CD4-positive, alpha-beta T cell (primary cell): ENCODE results near the gene HIVEP1. TPM values are rescaled to one million over a fixed set of nuclear protein-coding genes. Genes with fewer than 3 reads are reported as not detected.
"Not testable (repeated sequence)": the region's sequence is repeated elsewhere in the genome, so short reads cannot be mapped to it uniquely, and the experiment has no call there.

Experiments used
- ATAC-seq: fragments of 200-7000 bp; cut with Tn5 transposase; one replicate; pipeline ENCODE4 v1.10.0; 2022; ENCODE audit warnings: mild to moderate bottlenecking; ENCODE audit not compliant: poor library complexity
- CTCF ChIA-PET: fragments of 350-600 bp; sonication (Branson Sonifier 250); formaldehyde crosslinking; loops from one replicate; lab custom pipeline; 2021; ENCODE audit warnings: antibody characterized with exemption, inconsistent platforms; lab: Charles Lee
- POLR2A ChIA-PET: fragments of 350-600 bp; sonication (Branson Sonifier 250); formaldehyde crosslinking; loops from one replicate; lab custom pipeline; 2021; ENCODE audit warnings: antibody characterized with exemption, inconsistent platforms; lab: Charles Lee
- DNase-seq, 14 experiments: peaks; one replicate each; pipeline ENCODE4 v3.0.0-alpha.2; 2013 to 2020; ENCODE audit warnings: mixed read lengths in 2 of 14
- H3K27ac ChIP-seq, 2 donors: one replicate each; pipeline versions ENCODE4 v1.5.1 to v1.7.0; 2013; ENCODE audit warnings: low read length in 2 of 2, low read depth in 1 of 2, mild to moderate bottlenecking in 1 of 2
- H3K27me3 ChIP-seq, 2 experiments: 1 replicate in 1 of 2; 2 replicates in 1 of 2; pipeline versions ENCODE4 v1.6.1 to v1.7.0; 2013; ENCODE audit warnings: low read length in 2 of 2, control low read depth in 1 of 2, mild to moderate bottlenecking in 1 of 2, moderate library complexity in 1 of 2; ENCODE audit not compliant: insufficient read depth in 2 of 2, control insufficient read depth in 1 of 2
- H3K36me3 ChIP-seq: one replicate; pipeline ENCODE4 v1.6.1; 2013; ENCODE audit warnings: low read length, control low read depth; ENCODE audit not compliant: insufficient read depth
- H3K4me1 ChIP-seq: one replicate; pipeline ENCODE4 v1.6.1; 2013; ENCODE audit warnings: low read length, control low read depth; ENCODE audit not compliant: insufficient read depth
- H3K4me3 ChIP-seq: one replicate; pipeline ENCODE4 v1.5.1; 2013; ENCODE audit warnings: mild to moderate bottlenecking, low read length, moderate library complexity
- H3K9me3 ChIP-seq, 2 experiments: 1 replicate in 1 of 2; 2 replicates in 1 of 2; pipeline versions ENCODE4 v1.6.1 to v1.7.0; 2013; ENCODE audit warnings: low read length in 2 of 2, mild to moderate bottlenecking in 2 of 2, control low read depth in 1 of 2, moderate library complexity in 1 of 2; ENCODE audit not compliant: control insufficient read depth in 1 of 2, insufficient read depth in 1 of 2
- H3K27ac Mint-ChIP-seq: one replicate; pipeline ENCODE4 v1.8.0; 2020; ENCODE audit warnings: mixed read lengths
- H3K27me3 Mint-ChIP-seq: one replicate; pipeline ENCODE4 v1.8.0; 2021; ENCODE audit warnings: mixed read lengths
- H3K36me3 Mint-ChIP-seq: one replicate; pipeline ENCODE4 v1.8.0; 2021; ENCODE audit warnings: low read depth, mixed read lengths
- H3K4me1 Mint-ChIP-seq: one replicate; pipeline ENCODE4 v1.8.0; 2021; ENCODE audit warnings: low read depth, mixed read lengths
- H3K4me3 Mint-ChIP-seq: one replicate; pipeline ENCODE4 v1.8.0; 2020; ENCODE audit warnings: mild to moderate bottlenecking, mixed read lengths
- H3K9me3 Mint-ChIP-seq: one replicate; pipeline ENCODE4 v1.8.0; 2020; ENCODE audit warnings: mixed read lengths
- intact Hi-C, 2 experiments: fragments of 100-400 bp; cut with DNase I in 1 of 2; cut with micrococcal nuclease in 1 of 2; formaldehyde crosslinking; loops; one replicate each; pipeline versions ENCODE4 v1.15.1 to v1.9.0; 2023 to 2025; cut with DNase I, micrococcal nuclease
- total RNA-seq, 174 experiments: library from RNA in 2 of 174; stranded (reverse) in 2 of 174; gene quantifications; one replicate each; pipeline ENCODE4 v1.2.3 and lab custom pipeline; 2021 to 2026
- TF ChIP-seq, protein P1 (sequence below): fragments of 200-600 bp; IDR thresholded peaks from one replicate; pipeline ENCODE4 v1.8.0; 2022; ENCODE audit warnings: antibody characterized with exemption, mild to moderate bottlenecking

The HIVEP1 gene
- total RNA-seq, 2 experiments from 2014 or later: 76.3 to 78.8 TPM

DNA sequence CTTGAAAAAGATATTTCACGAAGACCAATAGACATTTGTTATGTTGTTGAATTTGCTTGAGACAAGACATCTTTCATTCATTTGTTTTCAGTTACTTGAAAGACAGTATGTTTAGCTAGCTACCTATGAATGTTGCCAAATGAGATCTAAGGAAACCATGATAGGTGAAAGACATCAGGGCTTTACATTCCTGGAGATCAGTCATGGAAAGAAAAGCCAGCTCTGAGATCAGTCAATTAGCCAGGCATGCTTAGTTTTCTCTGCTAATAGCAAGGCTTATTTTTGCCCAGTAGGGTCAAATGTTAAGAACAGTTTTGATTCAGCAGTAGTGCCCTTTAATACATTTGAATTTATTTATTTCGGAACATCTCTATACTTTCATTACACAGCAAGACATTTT, 161.5 kb downstream of the HIVEP1 start:
- no peaks in the 10 kb centered on the region for H3K27me3 Mint-ChIP-seq
- no peak overlapping the region for H3K27ac ChIP-seq
- H3K27me3 ChIP-seq: no peaks in the 10 kb centered on the region
- TF ChIP-seq, protein P1, sequence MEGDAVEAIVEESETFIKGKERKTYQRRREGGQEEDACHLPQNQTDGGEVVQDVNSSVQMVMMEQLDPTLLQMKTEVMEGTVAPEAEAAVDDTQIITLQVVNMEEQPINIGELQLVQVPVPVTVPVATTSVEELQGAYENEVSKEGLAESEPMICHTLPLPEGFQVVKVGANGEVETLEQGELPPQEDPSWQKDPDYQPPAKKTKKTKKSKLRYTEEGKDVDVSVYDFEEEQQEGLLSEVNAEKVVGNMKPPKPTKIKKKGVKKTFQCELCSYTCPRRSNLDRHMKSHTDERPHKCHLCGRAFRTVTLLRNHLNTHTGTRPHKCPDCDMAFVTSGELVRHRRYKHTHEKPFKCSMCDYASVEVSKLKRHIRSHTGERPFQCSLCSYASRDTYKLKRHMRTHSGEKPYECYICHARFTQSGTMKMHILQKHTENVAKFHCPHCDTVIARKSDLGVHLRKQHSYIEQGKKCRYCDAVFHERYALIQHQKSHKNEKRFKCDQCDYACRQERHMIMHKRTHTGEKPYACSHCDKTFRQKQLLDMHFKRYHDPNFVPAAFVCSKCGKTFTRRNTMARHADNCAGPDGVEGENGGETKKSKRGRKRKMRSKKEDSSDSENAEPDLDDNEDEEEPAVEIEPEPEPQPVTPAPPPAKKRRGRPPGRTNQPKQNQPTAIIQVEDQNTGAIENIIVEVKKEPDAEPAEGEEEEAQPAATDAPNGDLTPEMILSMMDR: no peak
- H3K36me3 Mint-ChIP-seq: no peaks in the 10 kb centered on the region
- peaks cover 1% of the 10 kb centered on the region for H3K9me3 Mint-ChIP-seq
- ChIA-PET POLR2A (no interaction called here), CTCF (no interaction called here)
- no peak overlapping the region for H3K4me3 ChIP-seq
- peaks cover 6% of the 10 kb centered on the region for H3K4me1 Mint-ChIP-seq
- DNase-seq (no peak), ATAC-seq (no peak)
- no peak overlapping the region for H3K27ac Mint-ChIP-seq
- peaks cover 4% of the 10 kb centered on the region for H3K4me1 ChIP-seq
- H3K36me3 ChIP-seq: no peaks in the 10 kb centered on the region
- intact Hi-C loops: no loop called here
- no peak overlapping the region for H3K4me3 Mint-ChIP-seq
- H3K9me3 ChIP-seq: no peaks in the 10 kb centered on the region

DNA sequence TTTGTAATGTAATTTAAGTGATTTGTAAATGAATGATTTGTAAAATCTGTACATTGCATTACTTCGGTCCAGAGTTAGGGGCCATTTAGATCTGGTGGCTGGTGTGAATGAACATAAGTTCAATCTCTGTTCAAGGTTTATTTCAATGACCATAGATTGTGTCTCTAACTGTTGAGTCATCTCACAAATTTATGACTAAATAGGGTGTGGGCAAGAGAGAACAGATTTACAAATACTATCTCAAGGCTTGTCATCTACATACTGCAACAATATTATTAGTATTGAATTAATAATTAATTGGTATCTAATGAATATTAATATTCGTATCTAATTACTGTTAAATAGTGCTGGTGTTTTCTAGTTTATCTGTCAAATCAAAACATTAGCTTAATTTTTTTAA, 162.8 kb downstream of the HIVEP1 start:
- Histone ChIP-seq H3K9me3 (no peaks in the 10 kb centered on the region), H3K4me1 (no peaks in the 10 kb centered on the region), H3K27ac (no peak overlapping the region), H3K4me3 (no peak overlapping the region), H3K36me3 (no peaks in the 10 kb centered on the region), H3K27me3 (no peaks in the 10 kb centered on the region)
- CTCF ChIA-PET: no interaction called here
- intact Hi-C loops: no loop called here
- H3K4me1 Mint-ChIP-seq: no peaks in the 10 kb centered on the region
- ATAC-seq (no peak), DNase-seq (no peak)
- H3K9me3 Mint-ChIP-seq: peaks cover 1% of the 10 kb centered on the region
- H3K27ac Mint-ChIP-seq: no peak overlapping the region
- no peaks in the 10 kb centered on the region for H3K36me3 Mint-ChIP-seq
- POLR2A ChIA-PET: no interaction called here
- TF ChIP-seq, protein P1: no peak
- H3K27me3 Mint-ChIP-seq: no peaks in the 10 kb centered on the region
- H3K4me3 Mint-ChIP-seq: no peak overlapping the region

DNA sequence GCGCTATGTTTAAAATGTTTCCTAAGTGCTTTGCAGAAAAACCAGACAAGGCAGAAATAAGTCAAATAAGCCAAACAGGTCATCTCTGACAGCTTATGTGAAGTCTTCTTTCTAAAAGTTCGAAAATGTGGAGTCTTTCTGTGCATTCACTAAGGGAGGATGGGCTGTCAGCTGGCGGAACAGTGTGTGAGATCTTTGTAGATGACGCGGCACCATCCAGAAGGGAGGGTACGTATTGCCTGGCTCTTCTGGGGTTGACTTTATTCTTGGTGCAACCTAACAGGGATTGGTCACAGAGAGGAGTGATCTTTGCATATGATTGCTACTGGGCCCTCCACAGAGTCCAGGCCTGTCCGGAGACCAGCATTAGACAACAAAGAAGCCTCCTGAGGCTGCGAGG, 163.5 kb downstream of the HIVEP1 start:
- H3K4me3 Mint-ChIP-seq: no peak overlapping the region

DNA sequence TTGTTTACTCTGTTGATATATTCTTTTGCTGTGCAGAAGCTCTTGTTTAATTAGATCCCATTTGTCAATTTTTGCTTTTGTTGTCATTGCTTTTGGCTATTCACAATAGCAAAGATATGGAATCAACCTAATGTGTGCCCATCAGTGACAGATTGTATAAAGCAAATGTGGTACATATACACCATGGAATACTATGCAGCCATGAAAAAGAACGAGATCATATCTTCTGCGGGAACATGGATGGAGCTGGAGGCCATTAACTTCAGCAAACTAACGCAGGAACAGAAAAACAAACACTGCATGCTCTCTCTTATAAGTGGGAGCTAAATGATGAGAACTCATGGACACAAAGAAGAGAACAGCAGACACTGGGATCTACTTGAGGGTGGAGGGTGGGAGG, 164.7 kb downstream of the HIVEP1 start:
- H3K4me1 Mint-ChIP-seq, DNase-seq, H3K27ac ChIP-seq, CTCF ChIA-PET, H3K4me1 ChIP-seq, H3K9me3 Mint-ChIP-seq, ATAC-seq, H3K4me3 Mint-ChIP-seq, H3K9me3 ChIP-seq, intact Hi-C loops, POLR2A ChIA-PET, H3K27me3 ChIP-seq, H3K36me3 ChIP-seq, H3K4me3 ChIP-seq, H3K36me3 Mint-ChIP-seq, H3K27me3 Mint-ChIP-seq, H3K27ac Mint-ChIP-seq: not testable (repeated sequence)

More for the DNA sequence above, 163.5 kb downstream of the HIVEP1 start:
- Histone ChIP-seq H3K27ac (no peak overlapping the region), H3K9me3 (no peaks in the 10 kb centered on the region), H3K27me3 (no peaks in the 10 kb centered on the region), H3K4me1 (no peaks in the 10 kb centered on the region), H3K36me3 (no peaks in the 10 kb centered on the region), H3K4me3 (no peak overlapping the region)
- no peaks in the 10 kb centered on the region for H3K4me1 Mint-ChIP-seq
- CTCF ChIA-PET: no interaction called here
- DNase-seq (no peak), ATAC-seq (no peak)
- TF ChIP-seq, protein P1: no peak
- H3K27me3 Mint-ChIP-seq: no peaks in the 10 kb centered on the region
- intact Hi-C loops: no loop called here
- no peaks in the 10 kb centered on the region for H3K36me3 Mint-ChIP-seq
- no peak overlapping the region for H3K27ac Mint-ChIP-seq
- H3K9me3 Mint-ChIP-seq: peaks cover 1% of the 10 kb centered on the region
- POLR2A ChIA-PET: no interaction called here
